BJ (cell line): ENCODE measurements around the gene STK40. TPM values are rescaled to one million over a fixed set of nuclear protein-coding genes. Genes with fewer than 3 reads are reported as not detected.

Experiments used
- CTCF ChIA-PET: fragments of 350-600 bp; formaldehyde crosslinking; extraction: SDS; loops from one replicate; lab custom pipeline; 2021; ENCODE audit warnings: antibody characterized with exemption, inconsistent platforms; lab: Yijun Ruan, JAX
- POLR2A ChIA-PET: fragments of 300-600 bp; sonication (Branson Sonifier 250); formaldehyde crosslinking; extraction: SDS; loops from one replicate; lab custom pipeline; 2021; ENCODE audit warnings: antibody characterized with exemption; lab: Charles Lee
- DNase-seq: peaks from one replicate; pipeline ENCODE4 v3.0.0-alpha.2; 2011; ENCODE audit warnings: low read depth
- H3K27me3 ChIP-seq: 2 replicates; pipeline ENCODE4 v1.6.0; 2011; ENCODE audit warnings: low read length; ENCODE audit not compliant: control insufficient read depth, insufficient read depth
- H3K36me3 ChIP-seq: 2 replicates; pipeline ENCODE4 v1.5.1; 2011; ENCODE audit warnings: low read length; ENCODE audit not compliant: control insufficient read depth, insufficient read depth
- H3K4me3 ChIP-seq: 2 replicates; pipeline ENCODE4 v1.5.1; 2011; ENCODE audit warnings: low read depth, mild to moderate bottlenecking, control low read depth, low read length
- polyA plus RNA-seq: library from polyadenylated mRNA; depleted of rRNA; stranded (reverse); fragments of >200 nt; gene quantifications from 2 replicates; pipeline ENCODE4 v1.2.3, GENCODE V29; 2011
- TF ChIP-seq, protein P1 (sequence below): IDR thresholded peaks from 2 replicates; pipeline ENCODE4 v1.5.1; 2011; ENCODE audit warnings: low read depth, mild to moderate bottlenecking, control low read depth, inconsistent platforms, low read length, moderate library complexity; ENCODE audit not compliant: insufficient read depth

STK40 gene
- polyA plus RNA-seq, 1 experiment: 29.5 TPM

DNA sequence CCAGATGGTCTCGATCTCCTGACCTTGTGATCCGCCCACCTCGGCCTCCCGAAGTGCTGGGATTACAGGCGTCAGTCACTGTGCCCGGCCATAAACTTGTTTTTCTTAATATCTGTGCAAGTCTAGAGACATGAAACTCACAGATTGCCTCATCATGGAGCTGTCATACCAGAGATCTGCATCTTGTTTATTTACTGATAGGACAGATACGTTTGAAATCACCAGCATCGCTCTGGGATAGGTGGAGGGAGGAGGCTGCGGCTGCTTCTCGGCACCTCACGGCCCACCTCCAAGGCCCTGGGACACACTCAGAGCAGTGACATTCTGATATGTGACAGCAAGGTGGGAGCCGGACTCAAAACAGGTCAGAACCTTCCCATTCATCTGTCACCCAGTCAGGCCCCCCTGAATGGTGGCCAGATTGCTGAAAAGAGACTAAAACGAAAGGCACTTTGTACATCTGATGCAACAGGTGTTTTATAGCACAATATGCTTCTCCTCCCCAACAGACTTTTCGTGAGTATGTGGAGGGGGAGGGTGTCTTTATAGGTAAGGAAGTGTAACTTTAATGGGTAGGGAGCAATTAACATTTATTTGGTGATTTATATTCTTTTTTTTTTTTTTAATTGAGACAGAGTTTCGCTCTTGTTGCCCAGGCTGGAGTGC, 30.1 kb upstream of the STK40 start:
- H3K36me3 ChIP-seq: no peaks in the 10 kb centered on the region
- TF ChIP-seq, protein P1, sequence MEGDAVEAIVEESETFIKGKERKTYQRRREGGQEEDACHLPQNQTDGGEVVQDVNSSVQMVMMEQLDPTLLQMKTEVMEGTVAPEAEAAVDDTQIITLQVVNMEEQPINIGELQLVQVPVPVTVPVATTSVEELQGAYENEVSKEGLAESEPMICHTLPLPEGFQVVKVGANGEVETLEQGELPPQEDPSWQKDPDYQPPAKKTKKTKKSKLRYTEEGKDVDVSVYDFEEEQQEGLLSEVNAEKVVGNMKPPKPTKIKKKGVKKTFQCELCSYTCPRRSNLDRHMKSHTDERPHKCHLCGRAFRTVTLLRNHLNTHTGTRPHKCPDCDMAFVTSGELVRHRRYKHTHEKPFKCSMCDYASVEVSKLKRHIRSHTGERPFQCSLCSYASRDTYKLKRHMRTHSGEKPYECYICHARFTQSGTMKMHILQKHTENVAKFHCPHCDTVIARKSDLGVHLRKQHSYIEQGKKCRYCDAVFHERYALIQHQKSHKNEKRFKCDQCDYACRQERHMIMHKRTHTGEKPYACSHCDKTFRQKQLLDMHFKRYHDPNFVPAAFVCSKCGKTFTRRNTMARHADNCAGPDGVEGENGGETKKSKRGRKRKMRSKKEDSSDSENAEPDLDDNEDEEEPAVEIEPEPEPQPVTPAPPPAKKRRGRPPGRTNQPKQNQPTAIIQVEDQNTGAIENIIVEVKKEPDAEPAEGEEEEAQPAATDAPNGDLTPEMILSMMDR: no peak
- no peak overlapping the region for H3K4me3 ChIP-seq
- ChIA-PET POLR2A (no interaction called here), CTCF (interaction anchor here (0.5 to 1.1 kb wide), 2 partner anchors 20 to 70 kb away, joined by 3 read pairs; no protein-coding TSS in a partner anchor)
- DNase-seq: no peak
- H3K27me3 ChIP-seq: no peaks in the 10 kb centered on the region

DNA sequence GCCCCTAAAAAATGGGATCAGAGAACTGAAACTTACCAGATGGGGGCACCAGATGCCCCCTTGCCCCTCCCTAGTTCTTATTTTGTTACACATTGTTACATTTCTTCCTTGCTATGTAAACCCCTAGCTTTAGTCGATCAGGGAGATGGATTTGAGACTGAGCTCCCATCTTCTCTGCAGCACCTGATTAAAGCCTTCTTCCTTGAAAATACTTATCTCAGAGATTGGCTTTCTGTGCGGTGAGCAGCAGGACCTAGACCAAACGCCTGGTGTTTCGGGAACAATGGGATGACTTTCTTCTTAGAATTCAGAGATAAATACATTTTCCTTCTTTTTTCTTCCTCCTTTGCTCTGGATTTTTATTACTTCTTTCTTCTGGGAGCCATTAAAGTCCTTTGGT, 28.7 kb upstream of the STK40 start:
- H3K36me3 ChIP-seq: no peaks in the 10 kb centered on the region
- TF ChIP-seq, protein P1: no peak
- no peaks in the 10 kb centered on the region for H3K27me3 ChIP-seq
- ChIA-PET POLR2A (no interaction called here), CTCF (interaction anchor here (0.6 to 3.7 kb wide), 5 partner anchors 46 to 107 kb away, joined by 3 to 18 read pairs (median 4); no protein-coding TSS in a partner anchor)
- no peak for DNase-seq
- no peak overlapping the region for H3K4me3 ChIP-seq

DNA sequence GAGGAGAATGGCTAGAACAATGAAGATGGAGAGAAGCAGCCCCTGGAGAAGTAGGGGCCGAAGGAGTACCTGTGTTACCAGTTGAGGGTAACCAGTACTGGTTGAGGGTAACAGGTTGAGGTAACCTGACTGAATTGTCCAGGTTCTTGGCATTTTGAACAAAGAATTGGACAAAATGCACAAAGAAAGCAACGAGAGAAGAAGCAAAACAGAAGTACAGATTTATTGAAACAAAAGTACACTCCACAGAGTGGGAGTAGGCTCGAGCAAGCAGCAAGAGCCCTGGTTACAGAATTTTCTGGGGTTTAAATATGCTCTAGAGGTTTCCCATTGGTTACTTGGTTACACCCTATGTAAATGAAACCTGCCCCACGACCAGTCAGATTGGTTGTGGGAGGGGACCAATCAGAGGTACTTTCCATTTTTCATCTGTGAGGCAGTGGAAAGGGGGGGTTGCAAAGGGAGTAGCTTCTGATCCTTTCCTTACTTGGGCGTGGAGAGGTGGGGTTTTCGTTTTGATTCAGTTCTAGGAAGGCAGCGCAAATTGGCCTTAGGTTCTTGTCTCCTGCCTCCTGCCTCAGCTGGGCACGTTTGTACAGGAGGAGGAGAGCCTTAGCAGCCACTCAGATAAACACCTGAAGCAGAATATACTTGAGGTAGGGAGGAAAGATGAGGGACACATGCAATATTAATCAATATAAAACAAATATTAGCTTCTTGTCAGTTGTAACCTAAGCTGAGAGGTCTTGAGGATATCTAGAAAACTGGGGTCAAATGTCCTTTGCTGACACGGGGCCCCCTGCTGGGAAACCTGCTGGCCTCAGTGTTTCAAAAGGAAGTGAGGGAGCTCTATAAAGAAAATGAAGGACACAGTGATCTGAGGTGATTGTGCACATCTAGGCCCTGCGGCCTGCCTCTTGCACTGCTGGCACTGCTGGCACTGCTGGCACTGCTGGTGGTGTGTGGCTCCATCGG, 26.2 kb upstream of the STK40 start:
- TF ChIP-seq, protein P1: no peak
- CTCF ChIA-PET: interaction anchor here (0.7 to 3.7 kb wide), 6 partner anchors 8 to 69 kb away, joined by 3 to 18 read pairs (median 4); partner anchors contain the start of gene OSCP1
- DNase-seq: no peak

DNA sequence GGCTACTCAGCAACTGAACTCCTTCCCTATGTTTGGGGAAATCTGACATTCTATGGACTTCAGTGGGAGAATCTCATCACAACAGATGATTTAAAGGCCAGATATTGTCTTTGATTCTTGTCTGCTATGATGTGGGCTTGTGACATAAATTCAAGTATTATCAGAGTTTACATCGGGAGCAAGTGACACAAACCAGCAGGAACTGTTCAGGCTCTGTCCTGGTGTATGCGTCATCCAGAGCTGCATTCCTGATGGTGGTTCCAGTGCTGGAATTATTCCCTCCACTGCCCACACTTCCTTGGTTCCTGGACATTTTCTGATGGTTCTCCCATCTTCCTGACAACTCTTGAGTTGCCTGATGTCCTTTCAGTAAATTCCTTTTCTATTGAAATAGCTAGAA, 22.8 kb upstream of the STK40 start:
- ChIA-PET CTCF (interaction anchor here (1.1 kb wide), 2 partner anchors 9 to 66 kb away, joined by 3 to 5 read pairs; no protein-coding TSS in a partner anchor), POLR2A (no interaction called here)
- TF ChIP-seq, protein P1: no peak
- Histone ChIP-seq H3K36me3 (no peaks in the 10 kb centered on the region), H3K27me3 (no peaks in the 10 kb centered on the region), H3K4me3 (no peak overlapping the region)
- DNase-seq: no peak

More for the DNA sequence above, 26.2 kb upstream of the STK40 start:
- H3K27me3 ChIP-seq: no peaks in the 10 kb centered on the region
- POLR2A ChIA-PET: no interaction called here
- H3K36me3 ChIP-seq: no peaks in the 10 kb centered on the region
- no peak overlapping the region for H3K4me3 ChIP-seq

DNA sequence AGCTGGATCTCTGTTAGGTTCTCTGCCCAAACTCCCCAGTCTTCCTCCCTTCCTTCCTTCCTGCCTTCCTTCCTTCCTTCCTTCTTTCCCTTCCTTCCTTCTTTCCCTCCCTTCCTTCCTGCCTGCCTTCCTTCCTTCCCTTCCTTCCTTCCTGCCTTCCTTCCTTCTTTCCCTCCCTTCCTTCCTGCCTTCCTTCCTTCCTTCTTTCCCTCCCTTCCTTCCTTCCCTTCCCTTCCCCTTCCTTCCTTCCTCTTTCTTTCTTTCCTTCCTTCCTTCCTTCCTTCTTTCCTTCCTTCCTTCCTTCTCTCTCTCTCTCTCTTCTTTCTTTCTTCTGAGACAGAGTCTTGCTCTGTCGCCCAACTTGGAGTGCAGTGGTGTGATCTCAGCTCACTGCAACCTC, 20.7 kb upstream of the STK40 start:
- POLR2A ChIA-PET: no interaction called here
- CTCF ChIA-PET: interaction anchor here (0.6 kb wide), 1 partner anchor 43 kb away, joined by 3 read pairs; no protein-coding TSS in a partner anchor
- no peak overlapping the region for H3K4me3 ChIP-seq
- DNase-seq: no peak
- H3K36me3 ChIP-seq: no peaks in the 10 kb centered on the region
- TF ChIP-seq, protein P1: no peak
- no peaks in the 10 kb centered on the region for H3K27me3 ChIP-seq
